ENCODE measurements around the gene MAP2K7. TPM values are rescaled to one million over a fixed set of nuclear protein-coding genes. Genes with fewer than 3 reads are reported as not detected.
"Not testable (repeated sequence)": the region's sequence is repeated elsewhere in the genome, so short reads cannot be mapped to it uniquely, and the experiment has no call there.

MAP2K7 gene
- total and polyA plus RNA-seq, 3 experiments from 2014 or later, result 2.0 to 38.3 (median 35.9) TPM

GRCh38 chr19:7930030-7930429 is 26.4 kb downstream of the MAP2K7 start:
- H3K27ac ChIP-seq (ENCODE audit: low read depth, low read length); H3K4me3 Mint-ChIP-seq; H3K4me3 ChIP-seq (ENCODE audit: low read length); H3K36me3 ChIP-seq (ENCODE audit: insufficient read depth, low read length); H3K9me3 Mint-ChIP-seq; H3K4me1 ChIP-seq (ENCODE audit: insufficient read depth, low read length); H3K27me3 ChIP-seq (ENCODE audit: insufficient read depth, low read length, poor library complexity, severe bottlenecking); DNase-seq; H3K27me3 Mint-ChIP-seq; H3K9me3 ChIP-seq (ENCODE audit: low read length): not testable (repeated sequence)
- H3K36me3 Mint-ChIP-seq, result peaks cover 0 to 39% (median 3%) of the 10 kb centered on the region in 3 donors
- ChIA-PET POLR2A (interaction anchor here (0.6 to 1.2 kb wide), 2 partner anchors 10 to 13 kb away, joined by 5 read pairs; partner anchors contain the start of genes SNAPC2 and TIMM44), CTCF (interaction anchor here (0.6 to 4.7 kb wide), 4 partner anchors 13 to 373 kb away, joined by 3 to 41 read pairs (median 4); partner anchors contain the start of gene TIMM44)
- peaks cover 7 to 19% (median 17%) of the 10 kb centered on the region in 3 donors for H3K4me1 Mint-ChIP-seq
- peak overlapping the region in 2 of 8 donors; percentile 80 to 89 for H3K27ac Mint-ChIP-seq

- H3K9me3 ChIP-seq (ENCODE audit: low read length), result no peaks in the 10 kb centered on the region
- peaks cover 5% of the 10 kb centered on the region for H3K4me1 ChIP-seq (ENCODE audit: insufficient read depth, low read length)
- no peak overlapping the region for H3K27ac ChIP-seq (ENCODE audit: low read depth, low read length)
- H3K27ac Mint-ChIP-seq, result no peak overlapping the region
- H3K36me3 Mint-ChIP-seq, result peaks cover 0 to 46% (median 5%) of the 10 kb centered on the region in 3 donors
- ChIA-PET CTCF (interaction anchor here (1.2 to 4.7 kb wide), 3 partner anchors 13 to 72 kb away, joined by 3 to 41 read pairs (median 5); partner anchors contain the start of genes MAP2K7 and TIMM44), POLR2A (interaction anchor here (0.6 to 1.2 kb wide), 3 partner anchors 11 to 13 kb away, joined by 3 to 5 read pairs (median 5); partner anchors contain the start of genes SNAPC2 and TIMM44)
- H3K27me3 Mint-ChIP-seq, result no peaks in the 10 kb centered on the region
- DNase-seq, result no peak
- no peaks in the 10 kb centered on the region for H3K27me3 ChIP-seq (ENCODE audit: insufficient read depth, low read length, poor library complexity, severe bottlenecking)
- peaks cover 14% of the 10 kb centered on the region for H3K36me3 ChIP-seq (ENCODE audit: insufficient read depth, low read length)
- H3K9me3 Mint-ChIP-seq, result peaks cover 0 to 2% (median 0%) of the 10 kb centered on the region in 5 donors
- no peak overlapping the region for H3K4me3 Mint-ChIP-seq
- peaks cover 5 to 16% (median 13%) of the 10 kb centered on the region in 3 donors for H3K4me1 Mint-ChIP-seq
- no peak overlapping the region for H3K4me3 ChIP-seq (ENCODE audit: low read length)
These were observed 27.1 kb downstream of the MAP2K7 start for GRCh38 chr19:7930765-7931164.

GRCh38 chr19:7931221-7932061 is 27.8 kb downstream of the MAP2K7 start:
- Mint-ChIP-seq H3K4me1 (peaks cover 4 to 13% (median 12%) of the 10 kb centered on the region in 3 donors), H3K9me3 (peaks cover 0 to 2% (median 0%) of the 10 kb centered on the region in 5 donors), H3K27ac (no peak overlapping the region), H3K4me3 (no peak overlapping the region), H3K36me3 (peaks cover 0 to 51% (median 6%) of the 10 kb centered on the region in 3 donors), H3K27me3 (no peaks in the 10 kb centered on the region)
- ChIA-PET CTCF (interaction anchor here (1.2 to 4.7 kb wide), 3 partner anchors 12 to 71 kb away, joined by 3 to 41 read pairs (median 5); partner anchors contain the start of genes MAP2K7 and TIMM44), POLR2A (interaction anchor here (0.6 to 1.2 kb wide), 2 partner anchors 12 to 13 kb away, joined by 3 to 5 read pairs; partner anchors contain the start of gene SNAPC2)
- peaks cover 1% of the 10 kb centered on the region for H3K4me1 ChIP-seq (ENCODE audit: insufficient read depth, low read length)
- H3K4me3 ChIP-seq (ENCODE audit: low read length), result no peak overlapping the region
- H3K27me3 ChIP-seq (ENCODE audit: insufficient read depth, low read length, poor library complexity, severe bottlenecking), result no peaks in the 10 kb centered on the region
- no peak for DNase-seq
- no peak overlapping the region for H3K27ac ChIP-seq (ENCODE audit: low read depth, low read length)
- H3K36me3 ChIP-seq (ENCODE audit: insufficient read depth, low read length), result peaks cover 17% of the 10 kb centered on the region
- no peaks in the 10 kb centered on the region for H3K9me3 ChIP-seq (ENCODE audit: low read length)

DNA sequence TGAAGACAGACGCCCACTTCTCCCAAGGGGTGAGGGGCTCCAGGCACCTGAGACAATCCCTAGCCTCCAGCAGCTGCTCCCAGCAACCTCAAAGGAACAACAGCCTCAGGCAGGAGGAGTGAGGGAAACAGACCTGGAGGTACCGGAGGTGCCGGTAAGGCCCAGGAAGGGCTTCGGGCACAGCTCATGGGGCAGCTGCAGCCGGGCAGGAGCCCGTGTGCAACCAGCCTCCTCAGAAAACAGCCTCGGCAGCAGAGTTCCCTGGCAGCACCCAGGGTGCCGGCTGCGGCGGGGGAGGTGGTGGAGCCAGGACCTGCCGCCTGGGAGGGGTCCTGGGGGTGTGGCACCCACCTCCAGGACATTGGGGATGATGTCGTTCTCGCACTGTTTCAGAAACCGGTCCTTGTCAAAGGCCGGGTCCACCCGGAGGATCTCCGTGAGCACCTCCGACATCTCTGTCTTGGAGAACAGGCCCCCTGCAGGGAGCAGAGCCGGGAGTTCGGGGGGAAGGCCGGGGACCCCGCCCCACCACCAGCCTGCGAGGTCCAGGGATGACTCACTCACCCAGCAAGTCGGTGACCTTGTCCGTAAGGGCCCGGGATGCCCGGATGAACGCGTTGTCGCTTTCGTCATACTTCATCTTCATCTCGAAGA is 28.7 kb downstream of the MAP2K7 start:
- Histone ChIP-seq H3K4me3 (ENCODE audit: low read length) (no peak overlapping the region), H3K27me3 (ENCODE audit: insufficient read depth, low read length, poor library complexity, severe bottlenecking) (no peaks in the 10 kb centered on the region), H3K9me3 (ENCODE audit: low read length) (no peaks in the 10 kb centered on the region), H3K4me1 (ENCODE audit: insufficient read depth, low read length) (no peaks in the 10 kb centered on the region), H3K36me3 (ENCODE audit: insufficient read depth, low read length) (peaks cover 17% of the 10 kb centered on the region), H3K27ac (ENCODE audit: low read depth, low read length) (no peak overlapping the region)
- no peak for DNase-seq
- no peaks in the 10 kb centered on the region for H3K27me3 Mint-ChIP-seq
- ChIA-PET CTCF (interaction anchor here (2.2 to 4.7 kb wide), 2 partner anchors 11 to 70 kb away, joined by 5 to 41 read pairs; partner anchors contain the start of gene TIMM44), POLR2A (no interaction called here)
- no peak overlapping the region for H3K4me3 Mint-ChIP-seq
- peaks cover 4 to 13% (median 10%) of the 10 kb centered on the region in 3 donors for H3K4me1 Mint-ChIP-seq
- peaks cover 0 to 58% (median 6%) of the 10 kb centered on the region in 3 donors for H3K36me3 Mint-ChIP-seq
- H3K27ac Mint-ChIP-seq, result no peak overlapping the region
- H3K9me3 Mint-ChIP-seq, result peaks cover 0 to 2% (median 0%) of the 10 kb centered on the region in 5 donors

DNA sequence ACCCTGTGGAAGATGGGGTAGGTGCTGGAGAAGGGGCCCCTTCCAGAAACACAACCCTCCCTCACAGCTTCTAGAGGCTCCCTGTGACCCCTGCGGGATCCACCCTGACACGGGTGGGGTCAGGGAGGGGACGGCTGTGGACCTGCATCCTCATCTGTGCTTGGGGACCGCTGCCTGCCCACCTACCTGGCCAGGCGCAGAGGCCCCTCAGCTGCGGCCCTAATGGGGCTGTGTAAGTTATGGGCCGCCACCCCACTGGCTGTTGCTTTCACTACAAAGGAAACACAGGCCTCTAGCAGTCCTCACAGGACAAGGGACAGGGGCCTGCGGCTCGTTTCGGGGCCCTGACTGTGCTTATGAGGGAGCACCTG is 29.2 kb downstream of the MAP2K7 start:
- H3K36me3 ChIP-seq (ENCODE audit: insufficient read depth, low read length), result peaks cover 17% of the 10 kb centered on the region
- Mint-ChIP-seq H3K27me3 (no peaks in the 10 kb centered on the region), H3K4me1 (peaks cover 4 to 13% (median 10%) of the 10 kb centered on the region in 3 donors), H3K27ac (no peak overlapping the region), H3K4me3 (no peak overlapping the region), H3K9me3 (peaks cover 0 to 2% (median 0%) of the 10 kb centered on the region in 5 donors), H3K36me3 (peaks cover 0 to 64% (median 6%) of the 10 kb centered on the region in 3 donors)
- ChIA-PET CTCF (no interaction called here), POLR2A (no interaction called here)
- no peak overlapping the region for H3K4me3 ChIP-seq (ENCODE audit: low read length)
- H3K4me1 ChIP-seq (ENCODE audit: insufficient read depth, low read length), result no peaks in the 10 kb centered on the region
- no peak for DNase-seq
- H3K9me3 ChIP-seq (ENCODE audit: low read length), result no peaks in the 10 kb centered on the region
- H3K27ac ChIP-seq (ENCODE audit: low read depth, low read length), result no peak overlapping the region
- H3K27me3 ChIP-seq (ENCODE audit: insufficient read depth, low read length, poor library complexity, severe bottlenecking), result no peaks in the 10 kb centered on the region

DNA sequence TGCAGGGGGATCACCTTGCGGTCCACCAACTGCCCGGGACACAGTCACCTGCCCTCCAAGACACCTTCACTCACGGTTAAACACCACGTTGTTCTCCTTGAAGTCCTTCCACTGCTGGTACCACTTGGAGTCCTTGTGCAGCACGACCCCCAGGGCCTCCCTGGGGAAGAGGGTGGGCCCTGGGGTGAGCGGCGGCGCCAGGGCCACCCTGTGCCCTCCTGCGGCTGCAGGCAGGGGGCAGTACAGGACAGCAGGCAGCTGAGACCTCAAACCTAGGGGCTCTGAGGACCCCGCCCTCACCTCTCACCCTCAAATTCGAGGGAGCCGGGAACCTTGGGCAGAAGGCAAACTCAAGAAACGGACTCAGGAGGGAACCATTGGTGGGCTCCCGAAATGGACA is 29.7 kb downstream of the MAP2K7 start:
- no peaks in the 10 kb centered on the region for H3K9me3 ChIP-seq (ENCODE audit: low read length)
- CTCF ChIA-PET, result no interaction called here
- H3K4me1 Mint-ChIP-seq, result peaks cover 4 to 13% (median 10%) of the 10 kb centered on the region in 3 donors

DNA sequence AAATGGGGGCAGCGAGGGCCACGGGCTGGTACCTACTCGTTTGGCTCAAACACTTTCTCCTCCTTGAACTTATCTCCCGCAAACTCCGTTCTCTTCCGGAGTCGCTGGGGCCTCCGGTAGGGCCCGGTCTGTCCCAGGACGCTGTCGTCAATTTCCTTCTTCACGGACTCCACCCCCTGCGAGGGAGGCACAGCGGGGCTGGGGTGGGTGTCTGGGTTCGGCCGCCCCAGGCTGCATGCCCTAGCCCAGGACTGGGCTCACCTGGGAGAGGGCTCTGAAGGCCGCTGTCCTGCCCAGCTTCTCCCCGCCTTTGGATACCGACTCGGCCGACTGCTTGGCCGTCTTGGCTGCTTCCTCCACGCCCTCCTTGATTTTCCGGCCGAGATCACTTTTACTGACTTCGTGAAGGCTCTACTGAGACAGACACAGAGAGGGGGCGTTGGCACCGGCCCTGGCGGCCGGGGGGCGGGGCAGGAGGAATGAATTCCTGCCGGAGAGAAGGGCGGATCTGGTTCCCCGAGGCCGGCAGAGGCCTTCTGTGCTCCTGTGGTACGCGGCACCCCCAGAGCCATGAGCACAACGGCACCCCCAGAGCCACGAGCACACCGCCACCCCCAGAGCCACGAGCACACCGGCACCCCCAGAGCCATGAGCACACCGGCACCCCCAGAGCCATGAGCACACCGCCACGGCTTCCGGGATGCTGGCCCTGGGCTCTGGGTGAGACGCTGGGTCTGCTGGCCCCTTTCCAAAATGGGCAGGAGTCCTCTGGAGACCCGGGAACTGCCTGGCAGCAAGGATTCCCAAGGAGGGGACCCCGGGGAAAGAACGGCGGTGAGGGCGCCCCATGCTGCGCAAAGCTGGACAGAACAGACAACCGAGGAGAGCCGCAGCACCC is 30.4 kb downstream of the MAP2K7 start:
- Mint-ChIP-seq H3K9me3 (no peaks in the 10 kb centered on the region), H3K4me1 (peaks cover 5 to 11% (median 11%) of the 10 kb centered on the region in 3 donors), H3K27ac (no peak overlapping the region), H3K36me3 (peaks cover 0 to 70% (median 10%) of the 10 kb centered on the region in 3 donors), H3K4me3 (peak overlapping the region in 1 of 7 donors; percentile 54), H3K27me3 (no peaks in the 10 kb centered on the region)
- Histone ChIP-seq H3K9me3 (ENCODE audit: low read length) (no peaks in the 10 kb centered on the region), H3K27me3 (ENCODE audit: insufficient read depth, low read length, poor library complexity, severe bottlenecking) (no peaks in the 10 kb centered on the region), H3K36me3 (ENCODE audit: insufficient read depth, low read length) (peaks cover 17% of the 10 kb centered on the region), H3K4me1 (ENCODE audit: insufficient read depth, low read length) (no peaks in the 10 kb centered on the region), H3K27ac (ENCODE audit: low read depth, low read length) (no peak overlapping the region), H3K4me3 (ENCODE audit: low read length) (no peak overlapping the region)
- ChIA-PET CTCF (no interaction called here), POLR2A (no interaction called here)
- no peak for DNase-seq

More for the DNA sequence above, 29.7 kb downstream of the MAP2K7 start:
- Histone ChIP-seq H3K4me3 (ENCODE audit: low read length) (no peak overlapping the region), H3K27ac (ENCODE audit: low read depth, low read length) (no peak overlapping the region), H3K4me1 (ENCODE audit: insufficient read depth, low read length) (no peaks in the 10 kb centered on the region), H3K27me3 (ENCODE audit: insufficient read depth, low read length, poor library complexity, severe bottlenecking) (no peaks in the 10 kb centered on the region), H3K36me3 (ENCODE audit: insufficient read depth, low read length) (peaks cover 17% of the 10 kb centered on the region)
- no peak overlapping the region for H3K27ac Mint-ChIP-seq
- POLR2A ChIA-PET, result no interaction called here
- no peaks in the 10 kb centered on the region for H3K27me3 Mint-ChIP-seq
- DNase-seq, result no peak
- H3K36me3 Mint-ChIP-seq, result peaks cover 0 to 66% (median 6%) of the 10 kb centered on the region in 3 donors
- H3K9me3 Mint-ChIP-seq, result peaks cover 0 to under 1% (median 0%) of the 10 kb centered on the region in 5 donors
- H3K4me3 Mint-ChIP-seq, result no peak overlapping the region

All from CD8-positive, alpha-beta memory T cell (primary cell).